HG02623 (cell line): ENCODE data around the gene ACTL10.

Experiments
- ATAC-seq: cut with Tn5 transposase; IDR thresholded peaks from one replicate; pipeline ENCODE4 v1.9.1; 2021; ENCODE audit warnings: moderate library complexity; ENCODE audit not compliant: unreplicated experiment

The ACTL10 gene

GRCh38 chr20:33648396-33649004 lies 18.2 kb upstream of the ACTL10 start:
- ATAC-seq = no peak

GRCh38 chr20:33649201-33649681 lies 17.5 kb upstream of the ACTL10 start:
- ATAC-seq = no peak

- no peak for ATAC-seq
Observed at GRCh38 chr20:33650111-33650752, 16.5 kb upstream of the ACTL10 start.

- no peak for ATAC-seq
Observed at GRCh38 chr20:33650753-33651561, 15.8 kb upstream of the ACTL10 start.

GRCh38 chr20:33651562-33652048 lies 15.1 kb upstream of the ACTL10 start:
- ATAC-seq = no peak

- no peak for ATAC-seq
Observed at GRCh38 chr20:33653218-33653899, 13.4 kb upstream of the ACTL10 start.

- no peak for ATAC-seq
Observed at GRCh38 chr20:33653900-33654596, 12.7 kb upstream of the ACTL10 start.

GRCh38 chr20:33654680-33655161 lies 12.0 kb upstream of the ACTL10 start:
- ATAC-seq = no peak

- ATAC-seq = no peak
Observed at GRCh38 chr20:33655164-33655563, 11.6 kb upstream of the ACTL10 start.

- no peak for ATAC-seq
Observed at GRCh38 chr20:33656010-33656782, 10.5 kb upstream of the ACTL10 start.

GRCh38 chr20:33656783-33657703 lies 9.7 kb upstream of the ACTL10 start:
- ATAC-seq = no peak

GRCh38 chr20:33657704-33658095 lies 9.0 kb upstream of the ACTL10 start:
- no peak for ATAC-seq

- ATAC-seq = no peak
Observed at GRCh38 chr20:33658510-33658909, 8.2 kb upstream of the ACTL10 start.

- no peak for ATAC-seq
Observed at GRCh38 chr20:33658929-33659328, 7.8 kb upstream of the ACTL10 start.

GRCh38 chr20:33659341-33660034 lies 7.3 kb upstream of the ACTL10 start:
- no peak for ATAC-seq

GRCh38 chr20:33660035-33660684 lies 6.6 kb upstream of the ACTL10 start:
- ATAC-seq = no peak

- ATAC-seq = no peak
Observed at GRCh38 chr20:33660685-33661058, 6.1 kb upstream of the ACTL10 start.

- no peak for ATAC-seq
Observed at GRCh38 chr20:33662172-33662571, 4.6 kb upstream of the ACTL10 start, which contains the start of gene C20orf144. Gene C20orf144, plus strand, starts transcription at chr20:33662327. Its CDS starts 19 bp downstream, at chr20:33662346.
